Measurements from ENCODE around the gene DGCR6L. TPM values are rescaled to one million over a fixed set of nuclear protein-coding genes. Genes with fewer than 3 reads are reported as not detected.
A peak's percentile ranks its signal among the peaks of the same experiment; 100 is the strongest.
"Not testable (repeated sequence)": the region's sequence is repeated elsewhere in the genome, so short reads cannot be mapped to it uniquely, and the experiment has no call there.

Gene DGCR6L
- total and polyA plus RNA-seq, 2 donors (not counting 1 experiment from before 2014, with no cell fraction given): 26.2 to 53.2 TPM

DNA sequence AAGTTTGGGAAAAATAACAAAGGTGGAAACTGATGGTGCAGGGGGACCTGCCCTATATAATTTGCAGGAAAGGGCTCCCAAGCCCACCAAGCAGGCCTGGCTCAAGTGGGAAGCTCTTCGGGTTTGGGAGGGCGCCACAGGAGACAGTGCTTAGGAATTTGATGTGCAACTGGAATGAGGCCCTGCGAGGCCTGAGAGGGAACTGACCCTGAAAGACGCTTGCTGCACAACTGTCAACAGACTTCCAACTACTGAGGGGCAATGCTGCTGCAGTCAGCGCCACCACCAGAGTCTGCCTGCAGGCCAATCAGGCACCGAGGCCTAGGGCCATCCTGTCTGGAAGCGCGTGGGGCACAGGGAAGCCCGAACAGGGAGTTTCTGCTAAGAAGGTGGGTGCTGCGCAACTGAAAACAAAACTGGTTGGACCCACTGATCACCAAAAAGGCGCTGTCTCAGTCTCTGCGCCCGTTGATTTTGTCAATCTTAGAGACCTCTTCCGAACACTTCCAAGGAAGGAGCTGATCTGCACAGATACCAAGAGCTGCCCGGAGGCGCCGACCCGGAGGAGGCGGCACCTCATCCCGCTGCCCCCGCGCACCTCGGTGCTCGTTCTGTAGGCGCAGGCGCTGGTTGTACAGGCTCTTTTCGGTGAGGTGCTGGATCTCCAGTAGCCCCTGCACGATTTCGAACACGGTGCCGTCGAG is 667 bp downstream of the DGCR6L start:
- no peaks in the 10 kb centered on the region for H3K27me3 ChIP-seq (ENCODE audit: control insufficient read depth, insufficient read depth, low read length)
- no peaks in the 10 kb centered on the region for H3K9me3 ChIP-seq (ENCODE audit: control insufficient read depth, insufficient read depth, low read depth, low read length)
- H3K4me3 ChIP-seq (replicated peaks in 1 of 4; ENCODE audit: control extremely low read depth in 1 of 4, insufficient read depth in 1 of 4, low read depth in 3 of 4, low read length in 4 of 4): peak overlapping the region; percentile 62 to 94 (median 90)
- no peaks in the 10 kb centered on the region for H4K20me1 ChIP-seq (ENCODE audit: control insufficient read depth, extremely low read depth, insufficient read depth, low read length)
- DNase-seq (ENCODE audit: low read depth in 2 of 2): no peak
- peak overlapping the region; percentile 79 for H3K4me2 ChIP-seq (ENCODE audit: extremely low read depth, insufficient read depth, low read length)
- peak overlapping the region; percentile 32 for H3K27ac ChIP-seq (ENCODE audit: insufficient read depth, low read length)
- no peaks in the 10 kb centered on the region for H3K36me3 ChIP-seq (ENCODE audit: control insufficient read depth, insufficient read depth, low read length)
- no peak for TF ChIP-seq EZH2 (IDR thresholded peaks at IDR 0.05; ENCODE audit: low read length, missing control alignments)
- TF ChIP-seq CTCF (conservative IDR thresholded peaks at IDR 0.05 in 1 of 2, IDR thresholded peaks at IDR 0.05 in 1 of 2; ENCODE audit: low read depth in 1 of 2, low read length in 2 of 2): no peak
- peaks cover 18% of the 10 kb centered on the region for H3K4me1 ChIP-seq (ENCODE audit: control insufficient read depth, extremely low read depth, insufficient read depth, low read length)
- H2AFZ ChIP-seq (ENCODE audit: low read length): peak overlapping the region; percentile 82
- H3K79me2 ChIP-seq (ENCODE audit: control insufficient read depth, insufficient read depth, low read length): peaks cover 8% of the 10 kb centered on the region
- peak overlapping the region; percentile 63 for H3K9ac ChIP-seq (ENCODE audit: insufficient read depth, low read length)

- DNase-seq (ENCODE audit: low read depth in 2 of 2); H4K20me1 ChIP-seq (ENCODE audit: control insufficient read depth, extremely low read depth, insufficient read depth, low read length); H3K27ac ChIP-seq (ENCODE audit: insufficient read depth, low read length); H2AFZ ChIP-seq (ENCODE audit: low read length); H3K27me3 ChIP-seq (ENCODE audit: control insufficient read depth, insufficient read depth, low read length); H3K4me1 ChIP-seq (ENCODE audit: control insufficient read depth, extremely low read depth, insufficient read depth, low read length); H3K79me2 ChIP-seq (ENCODE audit: control insufficient read depth, insufficient read depth, low read length); H3K9ac ChIP-seq (ENCODE audit: insufficient read depth, low read length); H3K36me3 ChIP-seq (ENCODE audit: control insufficient read depth, insufficient read depth, low read length); H3K9me3 ChIP-seq (ENCODE audit: control insufficient read depth, insufficient read depth, low read depth, low read length): not testable (repeated sequence)
- Histone ChIP-seq H3K4me2 (ENCODE audit: extremely low read depth, insufficient read depth, low read length) (peak overlapping the region; percentile 2), H3K4me3 (replicated peaks in 1 of 4; ENCODE audit: control extremely low read depth in 1 of 4, insufficient read depth in 1 of 4, low read depth in 3 of 4, low read length in 4 of 4) (peak overlapping the region in 2 of 4 experiments; percentile 23 to 34)
Measured at GRCh38 chr22:20318043-20318688, 1.7 kb downstream of the DGCR6L start.

GRCh38 chr22:20317402-20318042 is 2.3 kb downstream of the DGCR6L start:
- H3K79me2 ChIP-seq (ENCODE audit: control insufficient read depth, insufficient read depth, low read length); H3K4me3 ChIP-seq (replicated peaks in 1 of 4; ENCODE audit: control extremely low read depth in 1 of 4, insufficient read depth in 1 of 4, low read depth in 3 of 4, low read length in 4 of 4); H4K20me1 ChIP-seq (ENCODE audit: control insufficient read depth, extremely low read depth, insufficient read depth, low read length); H3K27me3 ChIP-seq (ENCODE audit: control insufficient read depth, insufficient read depth, low read length); H3K27ac ChIP-seq (ENCODE audit: insufficient read depth, low read length); H3K9me3 ChIP-seq (ENCODE audit: control insufficient read depth, insufficient read depth, low read depth, low read length); H3K36me3 ChIP-seq (ENCODE audit: control insufficient read depth, insufficient read depth, low read length); H2AFZ ChIP-seq (ENCODE audit: low read length); H3K9ac ChIP-seq (ENCODE audit: insufficient read depth, low read length); H3K4me1 ChIP-seq (ENCODE audit: control insufficient read depth, extremely low read depth, insufficient read depth, low read length): not testable (repeated sequence)
- DNase-seq (ENCODE audit: low read depth in 2 of 2): peak in 1 of 2 donors; percentile 19
- TF ChIP-seq CTCF (conservative IDR thresholded peaks at IDR 0.05 in 1 of 2, IDR thresholded peaks at IDR 0.05 in 1 of 2; ENCODE audit: low read depth in 1 of 2, low read length in 2 of 2): peak; percentile 47 to 55
- peak overlapping the region; percentile 25 for H3K4me2 ChIP-seq (ENCODE audit: extremely low read depth, insufficient read depth, low read length)

Measured in fibroblast of lung (primary cell).